ENCODE results near the gene CHSY1.
A peak's percentile ranks its signal among the peaks of the same experiment; 100 is the strongest.

DNA sequence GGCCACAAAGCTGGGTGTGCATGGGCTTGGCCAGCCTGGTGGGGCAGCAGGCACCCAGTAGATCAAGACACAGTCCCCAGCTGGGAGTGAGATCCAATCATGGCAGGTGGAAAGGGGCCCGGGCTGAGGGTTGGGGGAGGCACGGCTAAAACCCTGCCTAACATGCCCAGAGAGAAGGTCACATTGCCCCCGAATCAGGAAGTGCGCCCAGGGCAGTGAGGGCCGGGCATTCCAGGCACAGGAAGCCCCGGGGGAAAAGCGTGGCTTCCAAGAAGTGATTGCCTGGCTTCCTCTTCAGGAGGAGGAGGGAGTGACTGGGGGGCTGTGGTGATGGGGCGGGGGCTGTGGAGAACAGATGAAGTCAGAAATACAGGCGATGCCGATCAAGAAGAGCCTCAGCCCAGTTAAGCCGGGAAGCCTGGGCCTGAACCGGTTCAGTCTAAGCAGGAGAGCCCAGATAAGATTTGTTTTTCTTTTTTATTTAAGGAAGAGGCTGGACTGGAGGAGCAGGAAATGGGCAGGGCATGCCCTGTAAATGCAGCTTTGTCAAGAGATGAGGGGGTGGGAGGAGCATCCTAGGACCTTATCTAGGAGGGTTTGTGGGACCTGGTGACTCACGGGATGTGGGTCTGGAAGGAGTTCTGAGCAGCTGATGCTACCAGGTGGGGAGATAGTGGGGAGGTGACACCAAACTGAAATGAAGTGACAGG lies 83.9 kb downstream of the CHSY1 start:
- TF ChIP-seq POLR2AphosphoS5 (IDR thresholded peaks at IDR 0.05; ENCODE audit: low read depth, low read length) (no peak), FOXP2 (optimal IDR thresholded peaks at IDR 0.05; ENCODE audit: borderline replicate concordance, extremely low read depth, extremely low read length, insufficient read depth) (peak; percentile 42)
- TF ChIP-seq, protein P1, sequence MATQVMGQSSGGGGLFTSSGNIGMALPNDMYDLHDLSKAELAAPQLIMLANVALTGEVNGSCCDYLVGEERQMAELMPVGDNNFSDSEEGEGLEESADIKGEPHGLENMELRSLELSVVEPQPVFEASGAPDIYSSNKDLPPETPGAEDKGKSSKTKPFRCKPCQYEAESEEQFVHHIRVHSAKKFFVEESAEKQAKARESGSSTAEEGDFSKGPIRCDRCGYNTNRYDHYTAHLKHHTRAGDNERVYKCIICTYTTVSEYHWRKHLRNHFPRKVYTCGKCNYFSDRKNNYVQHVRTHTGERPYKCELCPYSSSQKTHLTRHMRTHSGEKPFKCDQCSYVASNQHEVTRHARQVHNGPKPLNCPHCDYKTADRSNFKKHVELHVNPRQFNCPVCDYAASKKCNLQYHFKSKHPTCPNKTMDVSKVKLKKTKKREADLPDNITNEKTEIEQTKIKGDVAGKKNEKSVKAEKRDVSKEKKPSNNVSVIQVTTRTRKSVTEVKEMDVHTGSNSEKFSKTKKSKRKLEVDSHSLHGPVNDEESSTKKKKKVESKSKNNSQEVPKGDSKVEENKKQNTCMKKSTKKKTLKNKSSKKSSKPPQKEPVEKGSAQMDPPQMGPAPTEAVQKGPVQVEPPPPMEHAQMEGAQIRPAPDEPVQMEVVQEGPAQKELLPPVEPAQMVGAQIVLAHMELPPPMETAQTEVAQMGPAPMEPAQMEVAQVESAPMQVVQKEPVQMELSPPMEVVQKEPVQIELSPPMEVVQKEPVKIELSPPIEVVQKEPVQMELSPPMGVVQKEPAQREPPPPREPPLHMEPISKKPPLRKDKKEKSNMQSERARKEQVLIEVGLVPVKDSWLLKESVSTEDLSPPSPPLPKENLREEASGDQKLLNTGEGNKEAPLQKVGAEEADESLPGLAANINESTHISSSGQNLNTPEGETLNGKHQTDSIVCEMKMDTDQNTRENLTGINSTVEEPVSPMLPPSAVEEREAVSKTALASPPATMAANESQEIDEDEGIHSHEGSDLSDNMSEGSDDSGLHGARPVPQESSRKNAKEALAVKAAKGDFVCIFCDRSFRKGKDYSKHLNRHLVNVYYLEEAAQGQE (IDR thresholded peaks at IDR 0.05; ENCODE audit: insufficient read depth in 1 of 2, low read depth in 2 of 2, low read length in 2 of 2): no peak

All from PFSK-1 (cell line).